HG03558 (cell line): ENCODE data around the gene SEPHS2.
"Not testable (repeated sequence)": the region's sequence is repeated elsewhere in the genome, so short reads cannot be mapped to it uniquely, and the experiment has no call there.

ENCODE experiments used
- ATAC-seq: cut with Tn5 transposase; IDR thresholded peaks from one replicate; pipeline ENCODE4 v1.9.1; 2021; ENCODE audit warnings: moderate number of reproducible peaks; ENCODE audit not compliant: unreplicated experiment; ENCODE audit errors: extremely low read depth

The SEPHS2 gene

GRCh38 chr16:30401768-30402425 is 43.8 kb downstream of the SEPHS2 start:
- no peak for ATAC-seq

DNA sequence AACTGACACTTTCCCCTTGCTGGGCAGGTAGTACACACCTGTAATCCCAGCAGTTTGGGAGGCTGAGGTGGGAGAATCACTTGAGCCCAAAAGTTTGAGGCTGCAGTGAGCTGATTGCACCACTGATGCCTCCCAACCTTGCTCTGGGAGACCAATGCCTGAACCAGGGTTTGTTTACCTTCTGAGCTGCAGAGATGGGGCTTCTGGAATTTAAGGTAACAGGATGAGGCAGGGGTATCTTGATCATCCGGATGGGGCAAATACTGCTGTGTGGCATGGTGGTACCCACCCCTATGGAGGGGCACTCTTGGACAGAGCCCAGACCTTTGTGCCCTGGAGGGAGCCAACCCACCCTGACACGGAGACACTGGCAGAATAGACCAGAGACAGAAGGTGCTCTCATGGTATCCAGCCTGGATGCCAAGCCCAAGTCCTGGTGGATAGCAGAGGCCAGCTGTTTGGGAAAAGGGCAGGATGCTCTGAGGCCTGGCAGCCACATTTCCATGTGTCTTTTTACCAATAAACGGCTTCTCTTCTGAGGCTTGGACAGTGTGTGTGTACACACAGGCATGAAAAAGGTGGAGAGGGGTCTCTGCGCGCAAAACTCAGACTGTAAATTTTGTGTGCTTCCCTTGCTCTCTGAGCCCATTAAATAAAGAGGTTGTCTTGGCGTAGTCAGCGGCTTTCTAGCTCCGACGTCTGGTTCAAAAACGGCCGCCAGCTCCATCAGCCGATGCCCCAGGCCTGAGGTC is 46.1 kb downstream of the SEPHS2 start:
- no peak for ATAC-seq

- no peak for ATAC-seq
These were observed 46.8 kb downstream of the SEPHS2 start for GRCh38 chr16:30398661-30399434.

DNA sequence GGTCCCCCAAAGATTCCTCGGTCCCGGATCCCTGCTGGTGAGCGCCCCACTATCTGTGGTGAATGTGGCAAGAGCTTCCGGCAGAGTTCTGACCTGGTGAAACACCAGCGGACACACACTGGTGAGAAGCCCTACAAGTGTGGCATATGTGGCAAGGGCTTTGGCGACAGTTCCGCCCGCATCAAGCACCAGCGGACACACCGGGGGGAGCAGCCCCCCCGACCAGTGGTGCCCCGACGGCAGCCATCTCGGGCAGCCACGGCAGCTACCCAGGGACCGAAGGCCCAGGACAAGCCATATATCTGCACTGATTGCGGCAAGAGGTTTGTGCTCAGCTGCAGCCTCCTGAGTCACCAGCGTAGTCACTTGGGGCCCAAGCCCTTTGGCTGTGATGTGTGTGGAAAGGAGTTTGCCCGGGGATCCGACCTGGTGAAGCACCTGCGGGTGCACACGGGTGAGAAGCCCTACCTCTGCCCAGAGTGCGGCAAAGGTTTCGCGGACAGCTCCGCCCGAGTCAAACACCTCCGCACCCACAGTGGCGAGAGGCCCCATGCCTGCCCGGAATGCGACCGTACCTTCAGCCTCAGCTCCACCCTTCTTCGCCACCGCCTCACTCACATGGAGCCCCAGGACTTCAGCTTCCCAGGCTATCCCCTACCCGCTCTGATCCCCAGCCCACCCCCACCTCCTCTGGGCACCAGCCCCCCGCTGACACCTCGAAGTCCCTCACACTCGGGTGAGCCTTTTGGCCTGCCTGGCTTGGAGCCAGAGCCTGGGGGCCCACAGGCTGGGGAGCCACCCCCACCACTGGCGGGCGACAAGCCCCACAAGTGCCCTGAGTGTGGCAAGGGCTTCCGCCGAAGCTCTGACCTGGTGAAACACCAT is 47.7 kb downstream of the SEPHS2 start:
- no peak for ATAC-seq

- no peak for ATAC-seq
These were observed 48.6 kb downstream of the SEPHS2 start for GRCh38 chr16:30397056-30397455.

DNA sequence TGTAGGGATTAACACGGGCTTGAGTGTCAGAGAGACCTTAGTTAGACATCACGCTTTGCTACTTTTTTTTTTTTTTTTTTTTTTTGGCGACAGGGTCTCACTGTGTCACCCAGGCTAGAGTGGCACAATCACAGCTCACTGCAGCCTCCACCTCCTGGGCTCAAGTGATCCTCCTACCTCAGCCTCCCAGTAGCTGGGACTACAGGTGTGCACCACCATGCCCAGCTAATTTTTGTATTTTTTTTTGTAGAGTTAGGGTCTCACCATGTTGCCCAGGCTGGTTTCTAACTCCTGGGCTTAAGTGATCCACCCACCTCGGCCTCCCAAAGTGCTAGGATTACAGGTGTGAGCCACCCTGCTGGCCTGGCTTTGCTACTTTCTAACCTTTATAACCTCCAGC is 49.0 kb downstream of the SEPHS2 start:
- ATAC-seq = not testable (repeated sequence)

DNA sequence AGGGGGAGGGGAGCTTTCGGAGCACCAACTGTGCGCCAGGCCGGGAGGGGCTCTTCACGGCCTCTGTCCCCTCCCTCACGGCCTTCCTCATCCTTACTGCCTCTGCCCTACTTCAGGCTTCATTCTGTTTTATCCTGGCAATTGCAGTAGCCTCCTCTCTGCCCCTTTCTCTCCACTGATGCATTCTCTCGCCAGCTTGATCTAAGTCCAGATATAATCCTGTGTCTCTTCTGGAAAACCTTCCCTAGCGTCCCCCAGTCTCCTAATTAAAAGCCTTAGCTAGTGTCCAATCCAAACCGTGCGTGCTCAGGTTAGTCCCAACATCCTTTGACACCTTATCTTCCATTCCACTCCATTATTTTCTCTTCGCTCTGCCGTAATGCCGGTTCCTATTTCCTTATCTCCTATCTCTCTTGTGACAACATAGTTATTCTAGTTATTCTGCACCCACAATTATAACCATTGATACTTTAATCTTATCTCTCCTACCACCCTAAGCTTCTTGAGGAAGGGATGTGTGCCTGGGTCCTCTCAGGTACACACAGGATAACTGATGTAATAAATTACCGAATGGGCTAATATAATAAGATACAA is 49.6 kb downstream of the SEPHS2 start:
- no peak for ATAC-seq

DNA sequence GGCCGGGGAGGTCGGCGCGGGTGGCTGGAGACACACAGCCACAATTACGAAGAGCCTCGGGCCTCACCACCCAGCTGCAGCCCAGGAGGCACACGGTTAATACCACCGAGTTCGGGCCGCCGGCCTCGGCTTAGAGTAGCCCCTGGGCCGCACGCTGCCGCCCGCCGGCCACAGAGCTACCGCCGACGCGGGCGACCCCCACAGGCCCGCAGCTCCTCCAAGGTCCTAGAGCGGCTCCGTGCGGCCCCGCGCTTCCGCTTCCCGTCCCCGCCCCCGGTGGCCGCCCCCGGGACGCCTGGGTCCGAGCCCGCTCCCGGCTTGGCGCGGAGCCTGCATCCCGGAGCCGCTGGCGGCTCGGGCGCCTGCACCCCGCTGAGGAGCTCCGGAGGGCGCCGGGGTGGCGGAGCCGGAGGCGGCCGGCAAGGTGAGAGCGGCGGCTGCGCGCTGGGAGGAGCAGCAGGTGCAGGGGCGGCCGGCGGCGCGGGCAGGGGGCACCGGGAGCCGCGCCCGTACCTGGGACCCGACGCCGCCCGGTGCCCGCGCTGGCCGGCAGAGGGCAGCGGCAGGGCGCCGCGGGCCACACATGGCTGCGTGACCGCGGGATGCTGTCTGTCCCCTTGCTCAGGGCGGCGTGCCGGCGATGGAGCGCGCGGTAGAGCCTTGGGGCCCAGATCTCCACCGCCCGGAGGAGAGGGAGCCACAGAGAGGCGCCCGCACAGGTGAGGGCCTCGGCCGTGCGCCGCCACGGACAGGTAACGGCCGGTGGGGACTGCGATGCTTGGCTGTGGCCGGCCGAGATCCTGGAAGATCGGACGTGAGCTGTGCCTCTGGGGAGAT is 50.3 kb downstream of the SEPHS2 start, which contains the start of gene ZNF48:
TSS of gene ZNF48 (plus strand) at position 266 of the 837 bp plus-strand sequence. CDS start at position 641, 375 bp downstream.
- no peak for ATAC-seq

DNA sequence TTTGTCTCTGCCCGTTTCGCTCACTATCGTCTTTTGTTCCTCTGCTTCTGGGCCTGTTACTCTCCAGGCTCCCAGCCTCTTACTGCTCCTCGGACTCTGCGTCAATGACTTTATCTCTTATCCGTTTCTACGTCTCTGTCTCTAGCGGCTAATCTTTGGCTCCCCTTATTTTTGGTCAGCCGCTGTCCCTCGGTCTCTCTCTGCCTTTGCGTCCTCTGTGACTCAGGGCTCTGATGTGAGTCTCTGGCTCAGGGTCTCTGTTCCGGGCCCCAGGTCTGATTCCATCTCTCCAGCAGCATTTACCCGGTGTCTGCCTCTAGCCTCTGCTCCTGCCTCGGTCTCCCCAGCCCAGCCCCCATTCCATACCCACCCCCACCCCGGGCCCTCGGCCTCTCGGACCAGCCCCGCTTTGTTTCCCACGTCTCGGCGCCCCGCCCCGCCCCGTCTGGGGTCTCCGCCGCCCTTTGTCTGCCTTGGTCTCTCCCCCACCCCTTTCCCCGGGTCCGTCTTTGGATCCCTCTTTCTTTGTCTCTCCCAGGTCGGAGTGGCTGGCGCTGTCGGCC is 51.0 kb downstream of the SEPHS2 start:
- ATAC-seq = no peak
